Parathyroid adenoma (tissue), 2 donors: ENCODE results near the gene NXN.
"Not testable (repeated sequence)": the region's sequence is repeated elsewhere in the genome, so short reads cannot be mapped to it uniquely, and the experiment has no call there.

Experiments
- H2AFZ ChIP-seq: fragments of 300-600 bp; sonication (generic); one replicate; pipeline ENCODE4 v1.7.0; 2017; ENCODE audit warnings: antibody characterized with exemption, mild to moderate bottlenecking
- H3K27ac ChIP-seq: fragments of 300-600 bp; sonication (generic); one replicate; pipeline ENCODE4 v1.7.0; 2017
- H3K27me3 ChIP-seq: fragments of 300-600 bp; sonication (generic); one replicate; pipeline ENCODE4 v1.7.0; 2017; ENCODE audit warnings: low read length; ENCODE audit not compliant: control insufficient read depth, insufficient read depth
- H3K36me3 ChIP-seq: fragments of 300-600 bp; sonication (generic); one replicate; pipeline ENCODE4 v1.7.0; 2017; ENCODE audit warnings: low read length; ENCODE audit not compliant: control insufficient read depth, insufficient read depth
- H3K4me1 ChIP-seq: fragments of 300-600 bp; sonication (generic); one replicate; pipeline ENCODE4 v1.7.0; 2017; ENCODE audit warnings: control low read depth
- H3K4me2 ChIP-seq: fragments of 300-600 bp; sonication (generic); one replicate; pipeline ENCODE4 v1.7.0; 2017; ENCODE audit warnings: low read length
- H3K4me3 ChIP-seq: fragments of 300-600 bp; sonication (generic); one replicate; pipeline ENCODE4 v1.7.0; 2017; ENCODE audit warnings: low read depth, low read length
- H3K79me2 ChIP-seq: fragments of 300-600 bp; sonication (generic); one replicate; pipeline ENCODE4 v1.7.0; 2017; ENCODE audit warnings: control low read depth
- H3K9ac ChIP-seq: fragments of 300-600 bp; sonication (generic); one replicate; pipeline ENCODE4 v1.7.0; 2017; ENCODE audit warnings: mild to moderate bottlenecking
- H3K9me3 ChIP-seq: fragments of 300-600 bp; sonication (generic); one replicate; pipeline ENCODE4 v1.7.0; 2017; ENCODE audit warnings: low read length; ENCODE audit not compliant: control insufficient read depth
- TF ChIP-seq, protein P1 (sequence below): fragments of 300-600 bp; sonication (generic); IDR thresholded peaks from one replicate; pipeline ENCODE4 v1.7.0; 2017; ENCODE audit warnings: antibody characterized with exemption, mild to moderate bottlenecking
- donor health status: primary hyperparathyroidism.

NXN gene

DNA sequence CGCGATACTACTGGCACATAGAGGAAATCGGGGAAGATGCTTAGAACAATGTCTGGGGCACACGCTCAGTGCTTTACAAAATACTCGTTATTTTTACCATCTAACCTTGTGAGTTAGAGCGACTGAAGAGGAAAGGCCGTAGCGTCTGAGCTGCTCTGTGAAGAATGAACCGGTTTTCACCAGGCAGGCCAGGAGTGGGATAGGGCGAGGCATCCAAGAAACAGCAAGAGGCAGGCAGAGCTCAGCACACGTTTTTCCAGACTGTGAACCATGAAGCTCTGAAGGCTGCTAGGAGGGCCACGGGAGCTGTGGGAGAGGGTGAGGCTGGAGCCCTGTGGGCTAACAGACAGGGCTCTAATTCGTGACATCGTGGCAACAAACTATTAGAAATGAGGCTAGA, 101.9 kb downstream of the NXN start:
- Histone ChIP-seq H3K36me3 (no peaks in the 10 kb centered on the region), H3K4me1 (no peaks in the 10 kb centered on the region), H2AFZ (no peak overlapping the region), H3K27me3 (no peaks in the 10 kb centered on the region), H3K79me2 (no peaks in the 10 kb centered on the region), H3K4me3 (no peak overlapping the region), H3K27ac (no peak overlapping the region), H3K4me2 (no peak overlapping the region), H3K9ac (no peak overlapping the region), H3K9me3 (no peaks in the 10 kb centered on the region)
- TF ChIP-seq, protein P1, sequence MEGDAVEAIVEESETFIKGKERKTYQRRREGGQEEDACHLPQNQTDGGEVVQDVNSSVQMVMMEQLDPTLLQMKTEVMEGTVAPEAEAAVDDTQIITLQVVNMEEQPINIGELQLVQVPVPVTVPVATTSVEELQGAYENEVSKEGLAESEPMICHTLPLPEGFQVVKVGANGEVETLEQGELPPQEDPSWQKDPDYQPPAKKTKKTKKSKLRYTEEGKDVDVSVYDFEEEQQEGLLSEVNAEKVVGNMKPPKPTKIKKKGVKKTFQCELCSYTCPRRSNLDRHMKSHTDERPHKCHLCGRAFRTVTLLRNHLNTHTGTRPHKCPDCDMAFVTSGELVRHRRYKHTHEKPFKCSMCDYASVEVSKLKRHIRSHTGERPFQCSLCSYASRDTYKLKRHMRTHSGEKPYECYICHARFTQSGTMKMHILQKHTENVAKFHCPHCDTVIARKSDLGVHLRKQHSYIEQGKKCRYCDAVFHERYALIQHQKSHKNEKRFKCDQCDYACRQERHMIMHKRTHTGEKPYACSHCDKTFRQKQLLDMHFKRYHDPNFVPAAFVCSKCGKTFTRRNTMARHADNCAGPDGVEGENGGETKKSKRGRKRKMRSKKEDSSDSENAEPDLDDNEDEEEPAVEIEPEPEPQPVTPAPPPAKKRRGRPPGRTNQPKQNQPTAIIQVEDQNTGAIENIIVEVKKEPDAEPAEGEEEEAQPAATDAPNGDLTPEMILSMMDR: no peak

DNA sequence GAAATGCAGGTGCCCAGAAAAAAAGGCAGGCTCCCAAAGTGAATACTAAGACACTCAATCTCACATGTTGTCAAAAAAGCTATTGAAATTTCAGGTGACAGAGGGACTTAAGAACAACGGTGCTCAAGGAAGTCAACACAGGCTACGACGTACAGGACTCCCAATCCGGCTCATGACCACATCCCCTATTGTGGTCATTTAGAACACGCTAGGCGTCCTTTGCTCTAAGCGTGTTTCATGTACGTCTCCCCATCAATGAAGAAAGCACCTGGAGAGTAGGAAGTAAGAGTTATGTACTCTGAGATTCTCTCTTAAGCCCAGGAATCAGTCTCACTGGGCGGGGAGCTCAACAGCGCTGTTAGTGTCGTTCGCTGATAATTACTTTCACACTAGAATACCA, 103.3 kb downstream of the NXN start:
- Histone ChIP-seq H3K27me3 (no peaks in the 10 kb centered on the region), H3K9ac (no peak overlapping the region), H3K79me2 (no peaks in the 10 kb centered on the region), H2AFZ (no peak overlapping the region), H3K4me1 (no peaks in the 10 kb centered on the region), H3K9me3 (no peaks in the 10 kb centered on the region), H3K36me3 (no peaks in the 10 kb centered on the region), H3K4me2 (no peak overlapping the region), H3K4me3 (no peak overlapping the region), H3K27ac (no peak overlapping the region)
- TF ChIP-seq, protein P1: no peak

DNA sequence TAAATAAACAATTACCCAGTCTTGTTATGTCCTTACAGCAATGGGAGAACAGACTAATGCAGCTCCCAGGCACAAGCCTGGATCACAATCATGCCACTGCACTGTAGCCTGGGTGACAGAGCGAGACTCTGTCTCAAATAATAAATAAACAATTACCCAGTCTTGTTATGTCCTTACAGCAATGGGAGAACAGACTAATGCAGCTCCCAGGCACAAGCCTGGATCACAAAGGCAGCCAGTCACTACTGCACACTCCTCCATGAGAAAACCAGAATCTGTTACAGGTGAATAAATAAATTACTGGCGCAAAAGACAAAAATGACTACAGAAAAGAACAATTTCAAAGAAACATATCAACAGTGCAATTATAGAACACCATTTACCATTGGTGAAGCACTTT, 105.0 kb downstream of the NXN start:
- H3K4me1 ChIP-seq, H3K79me2 ChIP-seq, H3K27me3 ChIP-seq, H3K9me3 ChIP-seq, H3K36me3 ChIP-seq, H3K9ac ChIP-seq, H2AFZ ChIP-seq, H3K27ac ChIP-seq, H3K4me3 ChIP-seq, H3K4me2 ChIP-seq: not testable (repeated sequence)

DNA sequence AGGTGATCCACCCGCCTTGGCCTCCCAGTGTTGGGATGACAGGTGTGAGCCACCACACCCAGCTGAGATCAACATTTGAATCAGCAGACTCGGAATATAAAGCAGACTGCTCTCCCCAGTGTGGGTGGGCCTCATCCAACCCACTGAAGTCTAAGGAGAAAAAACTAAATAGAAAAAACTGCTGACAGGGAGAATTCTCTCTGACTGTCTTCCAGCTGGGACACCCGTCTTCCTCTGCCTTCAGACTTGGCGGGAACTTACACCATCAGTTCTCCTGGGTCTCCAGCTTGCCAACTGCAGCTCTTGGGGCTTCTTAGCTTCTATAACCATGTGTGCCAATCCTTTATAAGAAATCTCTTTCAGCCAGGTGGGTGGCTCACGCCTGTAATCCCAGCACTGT, 106.7 kb downstream of the NXN start:
- H2AFZ ChIP-seq: no peak overlapping the region
- no peaks in the 10 kb centered on the region for H3K4me1 ChIP-seq

DNA sequence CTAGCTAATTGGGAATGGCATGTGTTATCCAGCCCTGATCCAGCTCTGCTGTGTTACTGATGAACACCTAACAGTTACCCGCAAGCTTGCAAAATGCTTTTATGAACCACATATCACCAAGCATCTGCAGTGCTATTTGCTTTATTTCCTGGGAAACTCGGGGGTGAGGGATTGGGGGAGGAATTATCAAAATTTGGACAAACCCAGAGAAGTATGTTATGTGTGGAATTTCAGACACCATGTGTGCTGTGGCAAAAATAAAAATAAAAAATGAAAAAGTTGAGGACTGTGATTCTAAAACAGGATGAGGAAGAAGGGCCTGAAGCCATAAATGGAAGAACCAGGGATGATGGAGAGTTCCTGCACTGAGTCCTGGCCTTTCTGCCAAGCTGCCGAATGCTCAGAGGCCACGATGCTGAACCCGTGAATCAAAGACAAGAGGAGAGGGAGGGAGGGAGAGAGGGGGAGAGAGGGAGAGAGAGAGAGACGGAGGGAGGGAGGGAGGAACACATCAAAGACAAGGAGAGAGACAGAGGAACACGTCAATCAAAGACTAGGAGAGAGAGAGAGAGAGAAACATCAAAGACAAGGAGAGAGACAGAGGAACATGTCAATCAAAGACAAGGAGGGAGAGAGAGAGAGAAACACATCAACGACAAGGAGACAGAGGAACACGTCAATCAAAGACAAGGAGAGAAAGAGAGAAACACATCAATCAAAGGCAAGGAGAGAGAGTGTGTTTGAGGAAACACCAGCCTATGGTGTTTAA, 107.6 kb downstream of the NXN start:
- H3K27ac ChIP-seq: no peak overlapping the region
- no peak overlapping the region for H3K4me2 ChIP-seq
- no peak overlapping the region for H3K9ac ChIP-seq
- no peaks in the 10 kb centered on the region for H3K79me2 ChIP-seq
- TF ChIP-seq, protein P1: no peak
- no peaks in the 10 kb centered on the region for H3K4me1 ChIP-seq
- no peak overlapping the region for H2AFZ ChIP-seq
- no peaks in the 10 kb centered on the region for H3K9me3 ChIP-seq
- no peaks in the 10 kb centered on the region for H3K36me3 ChIP-seq
- no peak overlapping the region for H3K4me3 ChIP-seq
- H3K27me3 ChIP-seq: no peaks in the 10 kb centered on the region

More for the DNA sequence above, 106.7 kb downstream of the NXN start:
- no peak overlapping the region for H3K9ac ChIP-seq
- no peak overlapping the region for H3K4me3 ChIP-seq
- H3K27me3 ChIP-seq: no peaks in the 10 kb centered on the region
- H3K36me3 ChIP-seq: no peaks in the 10 kb centered on the region
- no peaks in the 10 kb centered on the region for H3K9me3 ChIP-seq
- no peaks in the 10 kb centered on the region for H3K79me2 ChIP-seq
- H3K27ac ChIP-seq: no peak overlapping the region
- H3K4me2 ChIP-seq: no peak overlapping the region
- TF ChIP-seq, protein P1: no peak
